Hepatocyte (in vitro differentiated cells): ENCODE data around the gene ATP2A2.

ENCODE experiments used
- CTCF ChIP-seq: fragments of 200-600 bp; sonication (generic); IDR thresholded peaks from 2 replicates; pipeline ENCODE4 v1.5.1; 2016; ENCODE audit warnings: antibody characterized with exemption, mild to moderate bottlenecking; ENCODE audit not compliant: poor library complexity
- EZH2 ChIP-seq: fragments of 200-600 bp; sonication (generic); IDR thresholded peaks from 2 replicates; pipeline ENCODE4 v1.6.1; 2016; ENCODE audit warnings: antibody characterized with exemption, mild to moderate bottlenecking, borderline replicate concordance
- EZH2phosphoT487 ChIP-seq: fragments of 200-600 bp; sonication (generic); IDR thresholded peaks from one replicate; pipeline ENCODE4 v1.6.1; 2018; ENCODE audit warnings: antibody characterized with exemption, mild to moderate bottlenecking, low read depth, moderate library complexity; ENCODE audit not compliant: unreplicated experiment, severe bottlenecking

- TF ChIP-seq EZH2 (no peak), CTCF (peak; percentile 7), EZH2phosphoT487 (no peak)
These were observed 57.7 kb downstream of the ATP2A2 start for GRCh38 chr12:110338754-110339153.
